GM04504 (cell line): ENCODE measurements around the gene C18orf63.

Experiments
- DNase-seq: peaks from one replicate; pipeline ENCODE4 v3.0.0-alpha.2; 2012; ENCODE audit warnings: low read depth

The C18orf63 gene

DNA sequence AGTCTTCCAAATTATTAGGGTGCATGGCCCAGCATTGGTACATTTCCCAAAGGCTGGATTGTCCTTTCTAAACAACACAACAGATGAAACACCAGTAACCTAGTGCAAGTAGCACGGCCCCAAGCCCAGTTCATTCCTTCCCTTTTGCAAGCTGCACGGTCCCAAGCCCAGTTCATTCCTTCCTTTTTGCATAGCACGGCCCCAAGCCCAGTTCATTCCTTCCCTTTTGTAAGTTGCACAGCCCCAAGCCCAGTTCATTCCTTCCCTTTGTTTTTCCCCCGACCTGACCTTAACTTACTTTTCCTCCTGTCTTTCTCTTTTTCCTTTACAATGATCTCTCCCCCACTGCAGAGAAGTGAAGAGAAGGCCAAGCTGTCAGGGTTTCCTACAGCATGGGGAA lies 60.9 kb downstream of the C18orf63 start:
- DNase-seq = no peak

DNA sequence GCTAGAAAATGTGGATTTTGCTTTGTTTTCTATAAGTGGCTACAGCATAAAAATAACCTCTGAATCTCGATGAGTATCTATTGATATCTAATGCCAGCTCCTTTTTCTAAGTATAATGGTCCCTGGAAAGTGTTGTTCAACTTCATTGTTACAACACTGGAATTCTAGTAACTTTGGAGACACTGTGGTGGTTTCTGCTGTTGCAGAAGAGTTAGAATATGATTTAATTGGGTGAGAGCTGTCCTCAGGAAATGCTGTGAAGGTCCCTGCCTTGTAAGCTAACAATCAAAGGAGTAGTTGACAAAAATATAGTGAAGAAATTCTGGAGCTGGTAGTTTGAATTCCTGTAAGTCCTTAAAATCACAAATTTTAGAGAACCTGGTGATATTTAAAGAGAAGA lies 62.1 kb downstream of the C18orf63 start:
- no peak for DNase-seq

DNA sequence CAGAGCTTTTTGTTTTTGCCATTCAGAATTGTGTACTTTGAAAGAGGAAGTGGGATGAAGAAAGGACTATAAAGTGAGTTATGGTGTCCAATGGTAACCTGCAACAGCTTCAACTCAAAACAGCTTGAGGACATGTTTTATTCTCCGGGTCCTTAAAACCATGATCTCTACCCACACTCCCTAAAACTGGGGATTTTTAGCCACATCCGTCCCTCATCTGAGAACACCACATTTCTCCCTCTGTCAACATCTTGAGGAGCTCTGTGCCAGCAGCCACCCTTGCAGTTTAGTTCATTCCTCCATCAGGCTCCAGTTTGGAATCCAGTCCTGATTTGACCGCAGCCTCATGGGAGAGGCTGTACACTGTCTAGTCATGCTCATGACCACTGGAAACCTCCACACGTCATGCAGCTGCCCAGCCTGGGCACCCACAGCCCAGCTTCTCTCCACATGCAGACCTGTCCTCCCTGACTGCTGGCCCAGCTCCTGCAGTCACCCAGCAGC lies 62.6 kb downstream of the C18orf63 start:
- DNase-seq = no peak

GRCh38 chr18:74380916-74381315 lies 65.3 kb downstream of the C18orf63 start:
- no peak for DNase-seq

DNA sequence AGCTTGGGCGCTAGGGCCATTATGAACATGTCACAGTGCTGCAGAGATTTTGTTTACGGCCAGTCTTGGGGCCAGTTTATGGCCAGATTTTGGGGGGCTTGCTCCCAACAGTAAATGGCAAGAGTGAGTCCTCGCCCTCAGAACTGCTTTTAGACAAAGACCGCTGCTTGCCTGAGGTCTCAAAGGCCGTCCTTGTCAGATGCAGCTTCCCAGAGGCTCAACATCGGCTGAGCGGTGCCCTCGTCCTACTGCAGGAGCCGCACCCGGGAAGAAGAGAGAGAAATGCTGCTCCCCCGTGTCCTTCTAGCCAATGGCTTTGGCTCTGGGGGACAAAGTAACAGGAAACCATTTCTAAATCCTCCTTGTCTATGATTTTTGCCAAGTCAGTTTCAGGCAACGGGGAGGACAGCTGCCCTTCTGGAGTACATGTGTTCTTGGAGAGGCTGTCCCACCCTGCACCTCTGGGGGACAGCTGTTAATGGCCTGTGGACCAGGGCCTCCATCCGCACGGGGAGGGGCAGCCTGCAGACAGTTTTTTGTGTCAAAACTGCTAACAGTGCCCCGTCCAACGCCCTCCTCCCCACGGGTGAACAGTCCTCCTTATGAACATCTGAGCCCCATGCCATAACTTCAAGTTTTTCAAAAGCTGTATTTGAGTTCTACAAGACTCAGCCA lies 66.1 kb downstream of the C18orf63 start:
- no peak for DNase-seq

DNA sequence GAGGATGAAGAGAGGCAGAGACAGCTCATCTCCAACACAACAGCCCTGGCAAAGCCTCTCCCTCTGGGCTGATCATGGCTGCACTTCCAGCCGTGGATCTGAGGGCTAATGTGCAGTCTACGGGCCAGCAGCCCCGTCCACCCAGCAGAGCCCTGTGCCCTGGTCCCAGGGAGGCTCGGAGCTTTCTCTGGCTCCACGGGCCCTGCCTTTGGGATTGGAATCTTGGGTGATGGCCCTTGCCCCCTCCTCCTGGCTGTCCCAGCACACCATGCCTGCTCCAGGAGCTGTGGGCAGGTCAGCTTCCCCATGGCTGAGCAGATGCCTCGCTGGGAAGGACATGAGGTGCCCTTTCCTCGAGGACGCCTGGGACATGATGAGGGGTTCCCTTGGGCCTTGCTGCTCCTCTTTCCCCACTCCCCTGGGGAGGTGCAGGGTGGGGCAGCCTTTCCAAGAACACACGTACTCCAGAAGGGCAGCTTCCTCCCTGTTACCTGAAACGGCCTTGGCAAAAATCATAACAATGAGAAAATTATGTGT lies 66.9 kb downstream of the C18orf63 start:
- DNase-seq = no peak

DNA sequence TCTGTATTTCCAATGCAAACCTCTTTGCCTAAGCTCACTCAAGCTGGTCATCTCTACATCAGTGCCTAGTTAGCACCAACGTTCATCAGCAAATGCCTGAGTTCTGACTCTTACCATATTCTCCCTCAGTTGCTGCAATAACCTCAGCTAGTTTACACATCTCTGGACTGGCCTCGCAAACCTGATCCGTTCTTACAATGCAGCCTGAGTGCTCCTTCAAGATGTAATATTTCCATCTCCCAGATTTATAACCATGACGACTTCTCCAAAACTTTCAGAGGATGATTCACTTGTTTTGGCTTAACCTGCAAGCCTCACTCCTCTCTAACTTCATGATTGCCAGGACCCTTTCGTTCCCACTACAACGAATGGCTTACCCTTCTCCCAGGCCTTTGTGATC lies 71.7 kb downstream of the C18orf63 start:
- no peak for DNase-seq

- no peak for DNase-seq
Measured at GRCh38 chr18:74388227-74388626, 72.6 kb downstream of the C18orf63 start.

DNA sequence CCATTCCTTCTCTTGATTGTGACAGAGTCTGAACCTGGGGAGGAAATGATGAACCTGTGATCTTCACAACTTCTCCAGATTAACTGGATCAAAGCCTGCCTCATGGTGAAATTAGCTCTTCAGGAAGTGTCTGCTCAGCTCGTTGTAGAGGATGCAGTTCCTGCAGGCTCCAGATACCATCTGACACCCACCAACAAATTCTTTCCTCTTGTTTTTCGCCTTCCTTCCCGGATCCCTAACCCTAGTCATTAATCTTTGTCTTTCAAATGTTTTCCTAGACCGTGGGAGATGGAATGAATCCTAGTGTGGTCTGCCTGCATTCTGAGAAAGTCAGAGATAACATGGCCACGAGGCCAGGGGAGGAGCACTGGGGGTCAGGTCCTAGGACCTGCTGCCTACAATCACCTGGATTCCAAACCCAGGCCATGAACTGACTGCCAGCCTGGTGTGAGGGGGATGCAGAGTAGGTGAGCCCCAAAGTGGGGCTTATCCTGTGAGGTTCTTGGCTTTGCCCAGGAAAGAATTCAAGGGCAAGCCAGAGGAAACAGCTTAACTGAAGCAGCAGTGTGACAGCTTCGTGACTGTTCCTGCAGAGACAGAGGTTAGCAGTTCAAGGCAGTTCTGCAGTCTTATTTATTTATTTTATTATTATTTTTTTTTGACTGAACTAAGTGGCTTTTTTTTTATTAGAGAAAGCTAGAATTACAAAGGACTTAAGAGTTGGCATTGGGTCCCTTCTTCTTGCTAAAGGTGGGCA lies 73.7 kb downstream of the C18orf63 start:
- no peak for DNase-seq

- DNase-seq = no peak
Measured at GRCh38 chr18:74389991-74390390, 74.4 kb downstream of the C18orf63 start.

DNA sequence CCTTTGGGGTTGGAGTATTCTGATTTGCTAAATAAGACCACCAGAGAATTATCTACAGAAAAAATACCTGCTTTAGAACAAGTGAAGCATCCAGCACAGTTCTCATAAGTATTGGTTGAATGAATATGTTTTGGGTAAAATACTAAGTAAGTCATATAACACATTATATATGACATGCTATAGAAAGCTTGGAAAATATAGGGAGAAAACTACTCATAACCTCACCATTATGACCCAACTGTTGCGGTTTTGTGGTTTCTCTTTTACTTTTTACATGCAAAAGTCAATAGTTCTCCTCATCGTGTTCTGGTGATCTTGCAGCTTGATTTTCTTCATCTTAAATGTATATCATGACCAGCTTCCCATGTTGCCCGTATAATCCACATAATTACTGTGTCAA lies 75.3 kb downstream of the C18orf63 start:
- no peak for DNase-seq

DNA sequence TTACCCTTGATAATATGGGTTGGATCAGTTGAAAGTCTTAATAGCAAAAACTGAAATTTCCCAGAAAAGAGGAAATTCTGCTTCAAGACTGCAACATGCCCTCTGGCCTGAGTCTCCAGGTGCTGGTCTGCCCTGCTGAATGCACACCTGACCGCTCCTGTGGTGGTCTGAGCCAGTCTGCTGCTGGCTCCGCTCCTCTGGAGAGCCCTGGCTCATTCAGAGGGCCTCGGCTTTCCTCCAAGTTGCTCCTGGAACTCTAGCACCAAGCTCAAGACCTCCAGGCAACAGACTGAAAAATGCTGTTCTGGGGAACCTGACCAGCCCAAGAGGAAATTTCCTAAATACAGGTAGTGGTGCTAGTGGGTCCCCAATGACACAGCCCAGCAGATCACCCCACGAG lies 76.7 kb downstream of the C18orf63 start:
- DNase-seq = no peak

DNA sequence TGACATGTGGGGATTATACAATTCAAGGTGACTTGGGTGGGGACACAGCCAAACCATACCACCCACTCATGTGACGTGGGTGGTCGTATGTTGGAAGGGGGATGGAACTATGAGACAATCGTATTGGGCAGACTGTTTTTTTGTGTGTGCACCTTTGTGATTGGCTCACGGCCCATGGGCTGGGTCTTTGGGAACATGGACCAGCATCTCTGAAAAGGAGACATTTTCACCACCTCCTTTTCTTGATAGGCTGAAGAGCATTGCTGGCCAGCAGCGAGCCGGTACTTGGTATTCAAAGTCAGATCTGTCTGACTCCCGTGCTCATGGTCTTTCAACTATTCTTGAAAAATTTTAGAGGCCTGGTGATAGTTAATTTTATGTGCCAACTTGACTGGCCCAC lies 79.4 kb downstream of the C18orf63 start:
- no peak for DNase-seq

- no peak for DNase-seq
Measured at GRCh38 chr18:74395648-74396154, 80.1 kb downstream of the C18orf63 start.

DNA sequence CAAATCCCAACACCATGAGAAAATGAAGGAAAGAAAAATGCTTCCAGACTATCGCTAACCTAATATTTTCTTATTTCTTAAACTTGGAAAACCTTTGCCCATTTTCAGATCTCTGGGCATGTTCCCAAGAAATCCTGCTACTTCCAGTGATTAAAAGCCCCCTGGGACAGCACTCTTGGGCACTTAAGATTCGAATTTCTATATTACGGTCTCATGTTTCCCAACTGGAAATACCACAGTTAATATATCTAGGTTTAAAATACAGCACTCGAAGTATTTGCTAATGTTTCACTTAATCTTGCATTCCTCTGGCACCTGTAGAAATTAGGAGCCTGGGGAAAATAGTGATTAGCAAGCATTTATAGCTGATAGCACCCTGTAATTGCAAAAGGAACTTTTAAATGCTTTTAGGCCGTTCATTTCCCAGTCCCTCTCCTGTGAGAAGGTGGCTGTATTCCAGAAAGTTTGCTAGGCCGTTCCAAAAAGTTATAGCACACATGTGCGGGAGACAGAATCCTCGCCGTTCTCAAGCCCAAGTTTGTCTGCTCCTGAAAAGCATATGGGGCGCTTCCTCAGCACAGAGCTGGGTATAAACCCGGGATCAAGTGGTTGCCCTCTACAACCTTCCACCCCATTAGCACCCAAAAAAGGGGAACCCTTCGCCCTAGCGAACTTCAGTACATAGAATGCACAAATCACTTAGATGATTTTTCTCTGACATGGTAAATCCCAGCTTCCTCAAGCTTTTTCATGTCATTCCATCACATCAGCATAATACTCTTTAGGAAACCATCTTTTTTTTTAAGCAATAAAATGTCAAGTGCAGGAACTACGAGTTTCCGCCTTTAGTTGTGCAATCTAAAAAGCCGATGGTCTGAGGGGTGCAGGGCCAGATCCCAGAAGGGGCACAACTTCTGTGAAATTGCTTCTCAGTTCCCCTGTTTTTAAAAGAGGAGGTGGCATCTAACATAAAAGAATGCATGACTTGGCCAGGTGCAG lies 80.8 kb downstream of the C18orf63 start:
- no peak for DNase-seq

DNA sequence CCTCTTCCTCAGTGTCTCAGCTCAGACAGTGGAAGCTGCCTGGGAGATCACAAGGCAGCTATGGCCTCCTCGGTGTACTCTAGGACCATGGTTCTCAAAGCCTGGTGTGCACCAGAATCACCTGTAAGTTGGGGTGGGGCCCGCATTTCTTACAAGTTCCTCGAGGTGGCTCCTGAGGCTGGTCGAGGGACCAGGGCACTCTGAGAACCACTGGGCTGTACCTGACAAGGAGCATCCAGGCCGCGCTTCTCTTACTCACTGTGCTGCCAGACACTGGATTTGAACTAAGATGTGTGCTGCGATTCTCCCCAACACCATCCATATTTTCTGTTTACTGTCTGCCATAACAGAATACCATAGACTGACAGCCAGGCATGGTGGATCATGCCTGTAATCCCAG lies 81.9 kb downstream of the C18orf63 start:
- DNase-seq = no peak

GRCh38 chr18:74399091-74399887 lies 83.7 kb downstream of the C18orf63 start:
- DNase-seq = no peak

DNA sequence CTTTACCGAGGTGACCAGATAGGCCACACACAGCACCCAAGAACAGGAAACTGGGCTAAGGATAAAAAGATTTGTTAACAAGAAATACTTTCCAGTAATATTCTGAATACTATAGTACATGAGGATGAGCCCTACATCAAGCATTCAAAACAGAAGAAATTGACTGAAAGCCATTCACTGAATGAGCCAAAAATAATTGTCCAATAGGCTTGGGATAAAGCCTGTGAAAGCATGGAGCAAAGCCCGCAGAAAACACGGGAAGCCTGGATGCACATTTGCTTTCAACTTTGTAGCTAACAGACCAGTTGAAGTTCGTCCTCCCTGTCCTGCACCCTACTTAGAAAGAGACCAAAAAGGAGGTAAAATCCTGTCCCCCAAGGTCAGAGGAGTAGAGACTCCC lies 85.2 kb downstream of the C18orf63 start:
- DNase-seq = no peak

GRCh38 chr18:74402806-74403433 lies 87.3 kb downstream of the C18orf63 start:
- no peak for DNase-seq

GRCh38 chr18:74407888-74408287 lies 92.2 kb downstream of the C18orf63 start:
- no peak for DNase-seq
